ENCODE measurements around the gene CNPY3. TPM values are rescaled to one million over a fixed set of nuclear protein-coding genes. Genes with fewer than 3 reads are reported as not detected.

Gene CNPY3
- polyA plus RNA-seq, 1 of the 3 experiments (the other 2 are of a cell fraction), result 77.5 TPM

- Histone ChIP-seq H3F3A (replicated peaks; ENCODE audit: insufficient read depth) (no peaks in the 10 kb centered on the region), H3K9me2 (no peaks in the 10 kb centered on the region)
- TF ChIP-seq RCOR1 (IDR thresholded peaks at IDR 0.05; ENCODE audit: low read length), result no peak
- TF ChIP-seq USF1 (IDR thresholded peaks at IDR 0.05; ENCODE audit: borderline replicate concordance, low read depth), result no peak
- TF ChIP-seq TAF1 (IDR thresholded peaks at IDR 0.05; ENCODE audit: borderline replicate concordance, low read depth, low read length), result no peak
- no peak for TF ChIP-seq RFX5 (IDR thresholded peaks at IDR 0.05; ENCODE audit: low read length)
- no peak for TF ChIP-seq FOXM1 (IDR thresholded peaks at IDR 0.05; ENCODE audit: low read depth)
- TF ChIP-seq NFIC (IDR thresholded peaks at IDR 0.05; ENCODE audit: borderline replicate concordance), result no peak
- TF ChIP-seq FOSL2 (IDR thresholded peaks at IDR 0.05; ENCODE audit: borderline replicate concordance, low read depth), result no peak
- TF ChIP-seq EZH2phosphoT487 (IDR thresholded peaks at IDR 0.05; ENCODE audit: borderline replicate concordance, low read depth), result no peak
- TF ChIP-seq, protein P1, sequence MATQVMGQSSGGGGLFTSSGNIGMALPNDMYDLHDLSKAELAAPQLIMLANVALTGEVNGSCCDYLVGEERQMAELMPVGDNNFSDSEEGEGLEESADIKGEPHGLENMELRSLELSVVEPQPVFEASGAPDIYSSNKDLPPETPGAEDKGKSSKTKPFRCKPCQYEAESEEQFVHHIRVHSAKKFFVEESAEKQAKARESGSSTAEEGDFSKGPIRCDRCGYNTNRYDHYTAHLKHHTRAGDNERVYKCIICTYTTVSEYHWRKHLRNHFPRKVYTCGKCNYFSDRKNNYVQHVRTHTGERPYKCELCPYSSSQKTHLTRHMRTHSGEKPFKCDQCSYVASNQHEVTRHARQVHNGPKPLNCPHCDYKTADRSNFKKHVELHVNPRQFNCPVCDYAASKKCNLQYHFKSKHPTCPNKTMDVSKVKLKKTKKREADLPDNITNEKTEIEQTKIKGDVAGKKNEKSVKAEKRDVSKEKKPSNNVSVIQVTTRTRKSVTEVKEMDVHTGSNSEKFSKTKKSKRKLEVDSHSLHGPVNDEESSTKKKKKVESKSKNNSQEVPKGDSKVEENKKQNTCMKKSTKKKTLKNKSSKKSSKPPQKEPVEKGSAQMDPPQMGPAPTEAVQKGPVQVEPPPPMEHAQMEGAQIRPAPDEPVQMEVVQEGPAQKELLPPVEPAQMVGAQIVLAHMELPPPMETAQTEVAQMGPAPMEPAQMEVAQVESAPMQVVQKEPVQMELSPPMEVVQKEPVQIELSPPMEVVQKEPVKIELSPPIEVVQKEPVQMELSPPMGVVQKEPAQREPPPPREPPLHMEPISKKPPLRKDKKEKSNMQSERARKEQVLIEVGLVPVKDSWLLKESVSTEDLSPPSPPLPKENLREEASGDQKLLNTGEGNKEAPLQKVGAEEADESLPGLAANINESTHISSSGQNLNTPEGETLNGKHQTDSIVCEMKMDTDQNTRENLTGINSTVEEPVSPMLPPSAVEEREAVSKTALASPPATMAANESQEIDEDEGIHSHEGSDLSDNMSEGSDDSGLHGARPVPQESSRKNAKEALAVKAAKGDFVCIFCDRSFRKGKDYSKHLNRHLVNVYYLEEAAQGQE (IDR thresholded peaks at IDR 0.05; ENCODE audit: low read depth, low read length), result no peak
- no peak for TF ChIP-seq USF2 (IDR thresholded peaks at IDR 0.05; ENCODE audit: borderline replicate concordance, low read depth, low read length)
- no peak for TF ChIP-seq POLR2AphosphoS5 (IDR thresholded peaks at IDR 0.05; ENCODE audit: low read depth, low read length)
- TF ChIP-seq YY1 (IDR thresholded peaks at IDR 0.05; ENCODE audit: low read depth), result no peak
- no peak for TF ChIP-seq SMC3 (IDR thresholded peaks at IDR 0.05; ENCODE audit: low read depth, low read length)
Observed at GRCh38 chr6:42947950-42948349, 18.7 kb downstream of the CNPY3 start.

More at GRCh38 chr6:42947950-42948349, 18.7 kb downstream of the CNPY3 start:
- Histone ChIP-seq H2AFZ (ENCODE audit: low read depth) (no peak overlapping the region), H3K4me2 (no peak overlapping the region), H3K36me3 (replicated peaks in 1 of 2; ENCODE audit: control insufficient read depth in 1 of 2, insufficient read depth in 2 of 2, low read length in 1 of 2) (peaks cover 5 to 7% of the 10 kb centered on the region in 2 experiments), H3K27ac (ENCODE audit: low read depth in 2 of 2, low read length in 1 of 2) (no peak overlapping the region), H3K79me2 (ENCODE audit: insufficient read depth) (no peaks in the 10 kb centered on the region), H3K9ac (no peak overlapping the region), H3K4me1 (ENCODE audit: control insufficient read depth in 1 of 2, insufficient read depth in 2 of 2, low read depth in 1 of 2, low read length in 1 of 2) (no peaks in the 10 kb centered on the region), H3K9me3 (no peaks in the 10 kb centered on the region), H4K20me1 (ENCODE audit: insufficient read depth) (no peaks in the 10 kb centered on the region), H3K4me3 (ENCODE audit: low read depth in 2 of 2, low read length in 1 of 2) (no peak overlapping the region), H3K27me3 (ENCODE audit: insufficient read depth) (no peaks in the 10 kb centered on the region)
- DNase-seq, result no peak
- ChIA-PET POLR2A (no interaction called here), CTCF (no interaction called here)
